Midbrain (tissue), 1 donor: ENCODE data around the gene TEX35.
"Not testable (repeated sequence)": the region's sequence is repeated elsewhere in the genome, so short reads cannot be mapped to it uniquely, and the experiment has no call there.

ENCODE experiments used
- DNase-seq: peaks from one replicate; lab custom pipeline; 2025; lab: John Stamatoyannopoulos, UW

Gene TEX35

DNA sequence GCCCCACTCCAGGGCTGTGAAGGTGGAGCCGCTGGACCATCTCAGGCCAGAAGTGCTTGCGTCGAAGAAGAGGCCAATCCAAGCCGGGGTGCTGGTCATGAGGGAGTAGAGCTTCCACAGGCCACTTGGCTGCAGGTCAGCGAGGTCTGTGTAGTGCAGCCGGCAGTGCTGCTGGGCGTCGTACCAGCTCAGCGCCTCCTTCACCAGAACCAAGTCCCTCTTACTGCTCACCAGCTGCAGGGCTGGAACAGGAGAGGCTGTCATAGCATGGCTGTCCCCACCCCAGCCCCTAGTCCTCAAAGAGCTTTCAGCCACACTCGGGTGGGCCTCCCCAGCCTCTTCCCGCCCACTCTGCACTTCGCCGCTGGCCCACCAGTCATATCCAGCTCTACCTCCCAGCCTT, 18.3 kb upstream of the TEX35 start:
- no peak for DNase-seq

DNA sequence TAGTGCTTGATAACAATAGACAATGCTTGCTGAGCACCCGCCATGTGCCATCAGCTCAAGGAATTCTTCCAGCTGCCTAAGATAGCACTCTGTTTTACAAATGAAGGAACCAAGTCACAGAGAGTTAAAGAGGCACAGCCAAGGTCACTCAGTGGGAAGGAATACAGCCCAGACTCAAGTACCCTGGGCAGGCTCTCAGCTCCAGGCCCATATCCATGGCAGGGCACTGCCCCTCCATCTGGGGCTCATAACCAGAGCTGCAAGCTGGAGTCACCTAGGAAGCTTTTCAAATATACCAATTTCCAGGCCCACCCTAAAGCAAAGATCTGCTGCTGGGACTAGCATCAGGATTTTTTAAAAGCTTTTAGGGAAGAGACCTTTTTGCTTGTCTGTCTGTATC, 17.8 kb upstream of the TEX35 start:
- no peak for DNase-seq

DNA sequence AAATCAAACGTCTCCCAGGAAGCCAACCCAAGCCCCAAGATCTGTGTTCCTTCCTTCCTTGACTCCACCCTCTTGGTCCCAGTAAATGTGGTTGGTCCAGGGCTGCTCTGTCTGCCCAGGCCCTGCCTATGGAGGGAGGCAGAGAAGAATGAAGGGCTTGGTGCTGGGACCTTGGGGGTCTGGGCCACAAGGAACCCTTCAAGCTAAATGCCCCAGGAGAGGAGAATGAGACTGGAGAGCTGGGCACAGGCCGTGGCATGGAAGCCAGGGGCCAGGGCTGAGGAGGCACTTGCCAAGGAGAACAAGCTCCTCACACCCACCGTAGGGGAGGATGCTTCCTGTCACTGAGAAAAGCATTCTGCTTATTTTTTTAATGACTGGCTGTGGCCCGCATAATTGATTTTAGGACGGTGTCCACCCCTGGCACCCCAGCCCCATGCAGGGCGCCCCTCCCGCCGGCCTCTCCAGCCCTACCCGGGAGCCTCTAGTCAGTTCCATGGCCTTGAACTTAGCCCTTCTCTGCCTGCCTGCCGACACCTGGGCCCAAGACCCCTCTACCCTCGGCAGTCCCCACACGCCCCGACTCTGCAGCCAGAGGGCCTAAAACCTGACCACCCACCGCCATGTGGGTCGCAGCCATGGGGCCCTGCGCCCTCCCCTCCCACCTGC, 17.0 kb upstream of the TEX35 start:
- DNase-seq: no peak

DNA sequence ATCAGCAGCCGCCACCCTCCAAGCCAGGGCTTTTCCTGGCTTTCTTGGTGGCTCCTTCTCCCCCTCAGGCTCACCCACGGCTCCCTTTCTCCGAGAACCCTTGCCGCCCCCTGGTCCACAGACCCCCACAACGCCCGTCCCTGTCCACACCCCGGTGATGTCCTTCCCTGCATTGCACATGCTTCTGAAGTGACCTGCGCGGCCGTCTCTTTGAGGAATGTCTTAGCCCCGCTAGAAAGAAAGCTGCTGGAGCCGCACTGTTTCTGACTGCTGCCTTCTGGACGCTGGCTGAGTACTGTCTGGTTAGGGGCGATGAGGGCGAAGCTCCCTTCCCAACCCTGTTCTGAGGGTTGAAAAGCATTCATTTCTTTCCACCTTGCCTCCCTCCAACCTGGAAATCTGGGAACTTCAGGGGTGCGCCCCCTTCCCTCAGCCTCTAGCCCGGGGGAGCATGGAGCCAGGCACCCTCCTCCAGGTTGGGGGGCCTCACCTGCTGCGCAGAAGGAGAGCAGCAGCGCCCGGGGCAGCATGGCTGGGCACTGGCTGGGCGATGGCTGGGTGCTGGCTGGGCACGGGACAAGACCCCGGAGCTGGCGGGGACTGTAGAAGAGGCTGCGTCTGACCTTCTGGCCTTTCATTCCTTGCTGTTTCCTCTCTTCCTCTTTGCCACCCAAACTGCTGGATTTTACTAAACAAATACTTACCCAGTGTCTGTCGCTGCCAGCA, 16.3 kb upstream of the TEX35 start, which contains the start of gene CLEC20A:
TSS of gene CLEC20A (minus strand) at position 555 of the 726 bp plus-strand sequence. CDS start at position 530, 25 bp downstream.
- no peak for DNase-seq

DNA sequence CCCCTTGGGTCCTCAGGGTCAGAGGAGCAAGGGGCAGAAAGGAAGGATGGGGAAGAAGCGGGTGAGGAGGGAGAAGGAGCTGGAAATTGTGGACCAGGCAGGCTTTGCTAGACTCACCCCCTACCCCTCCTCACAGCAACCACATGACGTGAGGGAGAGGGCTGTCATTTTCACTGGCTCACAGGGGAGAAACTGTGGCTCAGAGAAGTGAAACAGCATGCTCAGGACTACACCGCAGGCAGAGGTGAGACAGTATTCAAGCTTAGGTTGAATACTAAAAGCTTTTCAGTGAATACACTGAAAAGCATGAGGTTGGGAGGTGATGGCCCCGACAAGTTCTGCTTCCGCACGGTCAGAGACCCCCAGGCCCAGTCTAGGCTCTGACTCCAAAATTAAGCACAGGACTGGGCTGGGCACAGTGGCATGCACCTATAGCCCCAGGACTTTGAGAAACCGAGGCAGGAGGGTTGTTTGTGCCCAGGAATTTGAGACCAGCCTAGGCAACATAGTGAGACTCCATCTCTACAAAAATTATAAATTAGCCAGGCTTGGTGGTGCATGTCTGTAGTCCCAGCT, 14.9 kb upstream of the TEX35 start:
- no peak for DNase-seq

DNA sequence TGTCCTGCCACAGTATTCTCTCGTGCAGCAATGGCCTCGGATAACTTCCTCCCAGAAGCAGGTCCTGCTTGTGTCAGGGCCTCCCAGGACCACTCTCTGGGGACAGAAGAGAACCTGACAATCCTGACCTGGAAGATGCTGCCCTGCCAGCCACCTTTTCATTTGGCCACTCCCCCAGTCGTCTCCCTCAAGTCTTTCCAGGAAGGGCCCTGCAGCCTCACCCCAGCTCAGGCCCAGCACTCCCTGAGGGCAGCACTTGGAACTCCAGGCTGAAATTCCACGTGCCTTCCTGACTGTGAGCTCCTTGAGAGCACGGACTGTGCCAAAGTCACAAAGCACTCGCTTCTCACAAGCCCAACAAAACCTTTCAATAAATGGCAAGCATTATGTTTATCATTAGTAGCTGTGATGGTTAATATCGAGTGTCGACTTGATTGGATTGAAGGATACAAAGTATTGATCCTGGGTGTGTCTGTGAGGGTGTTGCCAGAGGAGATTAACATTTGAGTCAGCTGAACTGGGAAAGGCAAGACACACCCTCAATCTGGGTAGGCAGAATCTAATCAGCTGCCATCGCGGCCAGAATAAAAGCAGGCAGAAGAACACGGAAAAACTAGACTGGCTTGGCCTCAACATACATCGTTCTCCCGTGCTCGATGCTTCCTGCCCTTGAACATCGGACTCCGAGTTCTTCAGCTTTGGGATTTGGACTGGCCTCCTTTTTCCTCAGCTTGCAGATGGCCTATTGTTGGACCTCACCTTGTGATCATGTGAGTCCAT, 13.8 kb upstream of the TEX35 start:
- no peak for DNase-seq

DNA sequence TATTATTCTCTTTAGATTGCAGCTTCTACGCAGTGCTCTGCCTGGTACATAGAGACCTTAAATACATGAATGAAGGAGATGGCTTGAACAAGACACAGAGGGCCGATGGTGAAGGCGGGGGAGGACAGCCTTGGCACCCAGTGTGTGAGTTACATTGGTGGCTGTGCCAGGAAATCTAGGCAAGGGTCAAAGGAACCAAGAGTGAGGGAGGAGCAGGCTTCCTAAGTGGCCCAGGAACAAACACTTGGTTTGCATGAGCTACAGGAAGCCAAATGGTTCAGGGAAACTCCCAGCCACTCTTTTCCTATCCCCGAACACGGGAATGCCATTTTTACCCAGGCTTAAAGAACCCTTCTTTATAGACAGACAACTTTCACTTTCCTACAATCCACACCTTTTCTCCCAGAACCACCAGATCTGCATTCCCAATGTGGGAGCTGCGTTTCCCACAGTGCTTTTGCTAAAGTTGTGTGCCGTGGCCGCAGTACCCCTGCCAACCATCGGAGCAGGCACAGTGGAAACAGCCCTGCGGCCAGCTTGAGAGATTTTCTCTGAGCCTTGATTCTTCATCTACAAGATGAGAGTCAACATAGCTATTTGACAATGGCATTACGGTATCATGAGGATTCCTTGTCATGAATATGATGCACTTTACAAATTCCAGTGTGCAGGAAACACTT, 12.7 kb upstream of the TEX35 start:
- no peak for DNase-seq

DNA sequence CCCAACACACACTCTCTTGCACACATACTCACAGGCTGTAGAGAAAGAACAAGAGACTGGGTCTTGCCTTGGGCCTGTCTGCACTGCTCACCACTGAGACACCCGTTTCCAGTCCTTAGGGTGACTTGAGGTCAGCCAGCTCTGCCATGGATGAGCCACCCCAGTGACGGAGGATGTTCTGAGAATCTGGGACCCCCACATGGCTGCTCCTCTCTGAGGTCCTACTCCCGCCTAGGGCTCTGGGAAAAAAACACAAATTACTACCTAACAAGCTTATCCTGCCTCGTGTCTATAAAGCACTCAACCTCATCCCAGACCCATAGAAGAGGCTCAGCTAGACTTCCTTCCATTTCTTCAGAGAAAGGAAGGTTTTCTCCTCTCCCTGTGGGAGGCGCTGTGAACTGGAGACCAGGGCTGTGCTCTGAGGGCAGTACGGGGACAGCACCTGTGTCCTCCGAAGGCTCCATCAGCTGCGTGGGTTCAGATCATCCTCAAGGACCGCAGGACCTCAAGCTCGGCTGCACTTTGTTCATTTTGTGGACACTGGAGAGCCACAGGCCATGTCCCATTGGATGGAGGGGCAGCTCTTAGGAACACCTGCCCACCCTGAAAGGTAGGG, 11.9 kb upstream of the TEX35 start:
- no peak for DNase-seq

DNA sequence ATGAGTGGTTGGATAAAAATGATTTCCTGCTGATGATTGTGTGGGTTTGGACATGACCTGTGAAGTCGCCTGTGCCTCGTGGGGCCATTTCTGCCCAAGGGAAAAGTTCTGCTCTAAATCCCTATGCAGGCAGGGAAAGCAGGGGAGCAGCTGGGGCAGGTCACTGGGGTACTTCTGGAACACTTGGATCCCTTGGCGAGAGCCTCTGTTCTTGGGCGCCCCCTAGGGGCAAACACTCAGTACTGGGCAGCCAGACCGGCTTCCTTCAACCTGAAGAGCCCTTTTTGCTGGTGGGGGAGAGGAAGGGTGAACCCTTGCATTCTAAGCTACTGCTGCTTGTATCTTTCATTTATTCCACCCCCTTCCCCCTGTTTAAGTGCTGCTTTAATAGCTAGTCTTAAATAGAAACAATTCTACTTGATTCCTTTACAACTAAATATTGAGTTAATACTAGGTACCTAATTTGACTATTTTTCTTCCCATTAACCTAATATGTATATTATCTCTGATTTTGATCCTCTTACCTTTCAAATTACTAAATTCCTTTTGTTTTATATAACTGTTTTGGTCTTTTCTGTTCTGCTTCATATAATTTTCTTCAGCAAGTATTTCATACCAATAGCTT, 11.1 kb upstream of the TEX35 start:
- DNase-seq: peak; percentile 70

DNA sequence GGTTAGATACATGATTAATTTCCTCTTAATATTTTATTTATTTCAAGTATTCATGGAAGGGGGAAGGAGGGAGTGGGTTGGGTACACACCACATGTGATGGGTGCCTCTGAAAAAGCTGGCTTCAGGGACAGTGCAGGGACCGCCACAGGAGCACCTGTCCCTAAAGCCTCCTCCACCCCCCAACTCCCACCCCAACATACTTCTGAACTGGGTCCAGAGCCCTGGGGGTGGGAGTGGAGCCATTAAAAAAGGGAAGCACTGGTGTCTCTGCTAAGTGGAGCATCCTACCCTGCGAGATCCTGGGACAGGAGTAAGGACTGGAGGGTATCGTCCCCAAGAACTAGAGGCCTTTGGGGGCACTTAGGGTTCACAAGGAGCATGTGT, 10.6 kb upstream of the TEX35 start:
- DNase-seq: no peak

DNA sequence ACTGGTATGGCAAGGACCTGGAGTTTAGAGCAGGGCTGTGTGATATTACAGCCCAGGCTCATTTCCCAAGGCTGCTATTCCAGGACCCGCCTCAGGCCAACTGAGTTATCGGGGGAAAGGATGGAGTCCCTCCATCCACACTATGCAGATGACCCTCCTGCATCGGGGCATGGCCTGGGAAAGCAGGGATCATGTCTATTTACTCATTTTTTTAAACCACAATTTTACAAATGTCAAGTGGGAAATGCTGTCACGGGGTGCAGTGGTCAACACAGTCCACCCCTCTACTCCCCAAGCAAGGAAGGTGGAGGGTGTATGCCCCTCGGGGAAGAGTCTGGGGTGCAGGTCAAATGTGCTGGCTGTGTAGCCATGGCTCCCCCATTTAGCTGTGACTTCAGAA, 10.1 kb upstream of the TEX35 start:
- DNase-seq: no peak

DNA sequence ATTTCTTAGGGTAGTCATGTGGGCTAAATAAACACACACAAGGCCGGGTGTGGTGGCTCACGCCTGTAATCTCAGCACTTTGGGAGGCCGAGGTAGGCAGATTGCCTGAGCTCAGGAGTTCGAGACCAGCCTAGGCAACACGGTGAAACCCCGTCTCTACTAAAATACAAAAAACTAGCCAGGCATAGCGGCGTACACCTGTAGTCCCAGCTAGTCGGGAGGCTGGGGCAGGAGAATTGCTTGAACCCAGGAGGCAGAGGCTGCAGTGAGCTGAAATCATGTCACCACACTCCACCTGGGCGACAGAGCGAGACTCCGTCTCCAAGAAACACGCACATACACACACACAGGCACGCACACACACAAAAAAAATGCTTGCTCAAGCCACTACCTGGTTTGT, 9.6 kb upstream of the TEX35 start:
- DNase-seq: not testable (repeated sequence)

DNA sequence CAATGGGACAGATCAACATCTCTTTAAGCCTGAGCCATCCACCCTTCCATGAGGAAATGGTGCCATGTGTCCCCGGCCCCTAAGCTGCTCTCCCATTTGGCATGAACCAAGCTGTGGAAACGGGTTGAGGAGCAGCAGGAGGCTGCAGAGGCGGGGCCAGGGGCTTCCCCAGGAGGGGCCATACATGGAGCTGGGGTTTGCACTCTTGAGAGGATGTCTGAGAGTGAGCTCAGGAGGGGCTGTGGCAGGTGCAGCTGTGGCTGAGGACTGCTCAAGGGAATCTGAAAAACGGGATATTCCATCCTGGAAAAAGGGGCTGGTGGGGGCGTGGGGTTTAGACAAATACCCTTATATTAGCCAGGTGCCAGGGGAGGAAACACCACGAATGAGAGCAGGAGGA, 9.1 kb upstream of the TEX35 start:
- DNase-seq: no peak

DNA sequence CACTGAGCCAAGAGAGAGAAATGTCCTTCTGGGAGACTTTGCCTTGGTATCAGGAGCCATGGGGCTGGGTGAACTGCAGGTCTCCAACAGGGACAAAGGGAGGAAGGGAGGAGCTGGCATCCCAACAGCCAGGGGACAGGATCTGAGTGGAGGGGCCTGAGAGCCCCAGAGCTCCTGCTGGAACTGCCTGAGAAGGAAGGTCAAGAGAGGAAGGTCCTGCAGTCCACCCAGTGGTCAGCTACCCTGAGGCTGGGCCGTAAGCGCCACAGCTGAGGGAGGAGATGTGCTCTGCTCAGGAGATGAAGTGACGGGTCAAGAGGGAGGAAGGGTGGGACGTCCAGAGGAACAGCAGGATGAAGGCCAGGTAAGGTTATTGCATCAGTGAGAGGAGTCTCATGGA, 8.6 kb upstream of the TEX35 start:
- no peak for DNase-seq

DNA sequence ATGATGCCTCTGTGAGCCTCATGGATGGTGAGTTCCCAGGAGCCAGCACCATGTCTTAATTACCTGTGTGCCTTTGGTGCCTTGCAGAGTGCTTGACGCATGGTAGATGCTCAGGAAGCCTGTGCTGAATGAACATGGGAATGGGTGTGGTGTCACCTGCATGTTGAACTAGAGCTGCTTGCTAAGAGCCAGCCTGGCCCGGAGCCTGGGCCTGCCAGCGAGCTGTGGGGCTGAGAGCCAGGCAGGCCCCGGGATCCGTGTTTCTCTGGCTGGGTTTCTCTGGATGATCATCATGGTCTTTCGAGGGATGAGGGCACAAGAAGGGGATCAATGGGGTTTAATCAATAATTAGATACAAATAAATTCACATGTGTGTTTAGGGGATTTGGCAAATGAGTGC, 6.7 kb upstream of the TEX35 start:
- no peak for DNase-seq

DNA sequence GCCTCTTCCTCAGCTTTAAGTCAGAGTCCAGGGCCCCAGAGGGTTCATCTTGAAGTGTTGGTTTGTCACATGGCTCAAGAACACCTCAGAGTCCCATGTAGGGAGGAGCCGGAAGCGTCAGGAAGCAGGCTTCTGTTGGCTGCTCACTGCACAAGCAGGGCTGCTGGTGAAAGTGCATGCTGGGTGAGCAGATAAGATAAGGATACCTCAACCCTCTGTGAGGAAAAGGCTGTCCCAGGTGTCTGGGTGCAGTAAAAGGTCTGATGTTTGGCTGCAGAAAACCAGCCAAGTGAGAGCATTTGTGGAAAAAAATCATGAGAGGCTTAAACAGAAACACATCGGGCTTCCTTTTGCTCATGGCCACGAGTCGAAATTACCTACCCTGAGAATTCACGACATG, 6.2 kb upstream of the TEX35 start:
- DNase-seq: no peak

DNA sequence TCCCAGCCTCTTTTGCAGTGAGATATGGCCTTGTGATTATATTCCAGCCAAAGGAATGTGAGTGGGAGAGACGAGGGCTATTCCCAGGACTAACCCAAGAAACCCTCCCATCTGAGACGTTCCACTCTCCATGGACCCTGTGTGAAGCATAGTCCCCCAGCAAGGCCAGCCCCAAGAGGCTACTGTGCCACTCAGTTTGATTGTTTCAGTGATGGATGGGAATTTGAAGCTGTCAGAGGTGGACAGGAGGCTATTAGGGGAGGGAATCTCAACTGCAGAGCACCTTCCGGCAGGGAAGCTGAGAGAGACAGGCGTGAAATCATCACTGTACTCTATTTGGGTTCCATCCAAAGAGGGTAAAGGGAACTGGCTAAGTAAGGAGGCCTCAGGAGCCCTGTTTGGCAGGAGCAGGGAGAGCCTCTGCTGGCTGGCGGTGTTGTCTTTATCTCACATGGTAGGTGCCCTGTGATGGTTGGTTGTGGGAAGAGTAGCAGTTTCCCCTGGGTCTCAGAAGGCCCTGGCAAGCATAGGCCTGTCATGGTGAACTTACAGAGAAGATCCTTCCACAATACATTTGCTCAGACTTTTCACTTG, 3.4 kb upstream of the TEX35 start:
- no peak for DNase-seq

DNA sequence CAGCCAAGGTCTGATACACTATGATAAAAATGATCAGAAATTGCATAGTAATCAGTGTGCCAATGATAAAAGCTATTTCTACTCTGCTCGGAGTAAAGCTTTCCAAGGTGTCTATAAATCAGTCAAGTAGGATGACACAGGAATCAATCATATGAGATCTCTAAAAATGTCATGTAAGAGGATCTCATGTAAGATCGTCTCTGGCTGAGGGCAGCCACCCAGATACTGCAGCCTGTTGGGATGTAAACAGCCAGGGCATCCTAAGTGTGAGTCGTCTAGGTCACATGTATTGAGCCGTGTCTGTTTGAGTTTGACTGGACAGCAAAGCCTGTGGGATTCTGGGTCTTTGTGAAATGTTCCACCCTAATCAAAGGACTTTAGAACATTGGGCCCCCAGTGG, 2.8 kb upstream of the TEX35 start:
- no peak for DNase-seq

DNA sequence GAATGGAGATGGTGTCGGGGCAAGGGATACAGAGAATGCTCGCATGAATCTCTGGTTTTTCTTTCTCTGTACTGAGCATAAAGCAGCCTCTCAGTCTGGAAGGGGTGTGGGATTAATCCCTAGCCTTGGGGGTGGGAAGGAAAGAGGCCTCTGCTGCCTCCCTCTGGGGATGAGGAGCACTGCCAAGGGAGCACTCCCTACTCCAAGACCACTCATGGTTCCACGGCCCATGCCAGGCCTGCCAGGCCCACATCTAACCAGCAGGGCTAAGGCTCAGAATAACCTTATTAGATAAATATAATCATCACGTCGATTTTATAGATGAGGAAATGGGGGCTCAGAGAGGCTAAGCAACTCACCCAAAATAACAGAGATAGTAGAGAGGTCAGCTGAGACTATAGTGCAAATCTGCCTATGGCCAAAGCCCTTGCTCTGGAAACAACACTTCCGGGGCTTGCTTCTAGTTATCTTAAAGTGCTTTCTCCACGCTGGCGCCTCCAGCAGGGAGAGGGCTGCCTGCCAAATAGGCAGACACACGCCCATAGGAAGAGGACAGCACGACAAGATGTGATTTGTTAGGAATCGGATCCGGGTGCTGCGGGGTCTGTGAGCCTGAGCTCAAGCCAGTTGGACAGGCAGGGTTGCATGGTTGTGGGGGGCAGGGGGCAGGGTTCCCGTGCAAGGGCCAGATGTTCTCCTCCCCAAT, 522 bp downstream of the TEX35 start:
- DNase-seq: no peak

DNA sequence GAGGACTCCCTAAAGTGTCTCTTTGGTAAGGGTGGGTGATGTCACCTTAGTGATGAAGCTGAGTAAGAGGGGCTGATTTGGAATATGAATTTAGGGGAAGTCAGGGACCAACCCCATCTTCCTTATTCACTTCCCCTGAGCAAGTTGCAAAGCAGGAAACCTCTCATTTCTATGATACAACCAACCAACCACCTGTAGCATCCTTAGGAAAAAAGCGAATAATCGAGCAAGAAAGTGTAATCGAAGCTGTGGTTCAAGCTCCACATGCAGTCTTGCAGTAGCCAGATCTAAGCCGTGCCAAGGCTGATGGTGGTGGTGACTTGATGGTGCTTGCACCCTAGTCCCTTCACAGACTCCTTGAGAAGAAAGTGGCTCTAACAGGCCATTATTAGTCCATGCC, 3.2 kb downstream of the TEX35 start:
- DNase-seq: no peak
